ENCODE data around the gene GPC5.

GPC5 gene

GRCh38 chr13:92316030-92316429, 917.6 kb downstream of the GPC5 start:
- no peak for TF ChIP-seq CTCF (IDR thresholded peaks at IDR 0.05; ENCODE audit: low read depth, low read length)
- TF ChIP-seq EZH2phosphoT487 (IDR thresholded peaks at IDR 0.05; ENCODE audit: low read depth) = no peak
- no peak overlapping the region for H2AFZ ChIP-seq (ENCODE audit: low read depth, low read length)
- no peaks in the 10 kb centered on the region for H4K20me1 ChIP-seq (ENCODE audit: insufficient read depth, low read length)
- H3K79me2 ChIP-seq (ENCODE audit: low read length) = no peaks in the 10 kb centered on the region
- no peak overlapping the region for H3K27ac ChIP-seq (ENCODE audit: low read length)
- H3K4me1 ChIP-seq (ENCODE audit: low read length) = peaks cover 27% of the 10 kb centered on the region
- peak overlapping the region; percentile 34; the same call in 1 of the 2 replicates for H3K4me2 ChIP-seq (ENCODE audit: low read length)
- no peaks in the 10 kb centered on the region for H3K27me3 ChIP-seq (ENCODE audit: low read depth, low read length)
- peaks cover 12% of the 10 kb centered on the region; the same call in 1 of the 2 replicates for H3K9me3 ChIP-seq (ENCODE audit: insufficient read depth, low read length)
- peaks cover 7% of the 10 kb centered on the region for H3K36me3 ChIP-seq (replicated peaks; ENCODE audit: low read depth, low read length)
- H3K9ac ChIP-seq (ENCODE audit: low read length) = no peak overlapping the region
- no peak overlapping the region for H3K4me3 ChIP-seq (ENCODE audit: low read length)

- H3K4me1 ChIP-seq (ENCODE audit: low read length) = peaks cover 27% of the 10 kb centered on the region
- no peaks in the 10 kb centered on the region for H3K79me2 ChIP-seq (ENCODE audit: low read length)
- H3K4me2 ChIP-seq (ENCODE audit: low read length) = no peak overlapping the region
- H3K27me3 ChIP-seq (ENCODE audit: low read depth, low read length) = no peaks in the 10 kb centered on the region
- H3K27ac ChIP-seq (ENCODE audit: low read length) = no peak overlapping the region
- TF ChIP-seq CTCF (IDR thresholded peaks at IDR 0.05; ENCODE audit: low read depth, low read length) (no peak), EZH2phosphoT487 (IDR thresholded peaks at IDR 0.05; ENCODE audit: low read depth) (no peak)
- peaks cover 6% of the 10 kb centered on the region; the same call in 1 of the 2 replicates for H3K9me3 ChIP-seq (ENCODE audit: insufficient read depth, low read length)
- peaks cover 5% of the 10 kb centered on the region for H3K36me3 ChIP-seq (replicated peaks; ENCODE audit: low read depth, low read length)
- no peak overlapping the region for H3K9ac ChIP-seq (ENCODE audit: low read length)
- H2AFZ ChIP-seq (ENCODE audit: low read depth, low read length) = no peak overlapping the region
- H4K20me1 ChIP-seq (ENCODE audit: insufficient read depth, low read length) = no peaks in the 10 kb centered on the region
- no peak overlapping the region for H3K4me3 ChIP-seq (ENCODE audit: low read length)
Measured at GRCh38 chr13:92317066-92317465, 918.6 kb downstream of the GPC5 start.

GRCh38 chr13:92320323-92320722, 921.9 kb downstream of the GPC5 start:
- H3K27ac ChIP-seq (ENCODE audit: low read length) = no peak overlapping the region
- no peak overlapping the region for H3K4me3 ChIP-seq (ENCODE audit: low read length)
- TF ChIP-seq CTCF (IDR thresholded peaks at IDR 0.05; ENCODE audit: low read depth, low read length) (no peak), EZH2phosphoT487 (IDR thresholded peaks at IDR 0.05; ENCODE audit: low read depth) (no peak)
- no peak overlapping the region for H2AFZ ChIP-seq (ENCODE audit: low read depth, low read length)
- H3K9me3 ChIP-seq (ENCODE audit: insufficient read depth, low read length) = no peaks in the 10 kb centered on the region
- H3K4me1 ChIP-seq (ENCODE audit: low read length) = peaks cover 9% of the 10 kb centered on the region
- no peaks in the 10 kb centered on the region for H3K27me3 ChIP-seq (ENCODE audit: low read depth, low read length)
- no peak overlapping the region for H3K4me2 ChIP-seq (ENCODE audit: low read length)
- no peaks in the 10 kb centered on the region for H3K79me2 ChIP-seq (ENCODE audit: low read length)
- no peaks in the 10 kb centered on the region for H3K36me3 ChIP-seq (replicated peaks; ENCODE audit: low read depth, low read length)
- no peak overlapping the region for H3K9ac ChIP-seq (ENCODE audit: low read length)
- no peaks in the 10 kb centered on the region for H4K20me1 ChIP-seq (ENCODE audit: insufficient read depth, low read length)

- H2AFZ ChIP-seq (ENCODE audit: low read depth, low read length) = no peak overlapping the region
- H3K9me3 ChIP-seq (ENCODE audit: insufficient read depth, low read length) = no peaks in the 10 kb centered on the region
- H3K27me3 ChIP-seq (ENCODE audit: low read depth, low read length) = no peaks in the 10 kb centered on the region
- no peaks in the 10 kb centered on the region for H4K20me1 ChIP-seq (ENCODE audit: insufficient read depth, low read length)
- peaks cover under 1% of the 10 kb centered on the region; the same call in 1 of the 2 replicates for H3K4me1 ChIP-seq (ENCODE audit: low read length)
- H3K36me3 ChIP-seq (replicated peaks; ENCODE audit: low read depth, low read length) = no peaks in the 10 kb centered on the region
- no peak for TF ChIP-seq CTCF (IDR thresholded peaks at IDR 0.05; ENCODE audit: low read depth, low read length)
- no peak for TF ChIP-seq EZH2phosphoT487 (IDR thresholded peaks at IDR 0.05; ENCODE audit: low read depth)
- H3K4me3 ChIP-seq (ENCODE audit: low read length) = no peak overlapping the region
- H3K4me2 ChIP-seq (ENCODE audit: low read length) = no peak overlapping the region
- no peaks in the 10 kb centered on the region for H3K79me2 ChIP-seq (ENCODE audit: low read length)
- no peak overlapping the region for H3K9ac ChIP-seq (ENCODE audit: low read length)
- H3K27ac ChIP-seq (ENCODE audit: low read length) = no peak overlapping the region
Measured at GRCh38 chr13:92321174-92321573, 922.8 kb downstream of the GPC5 start.

All from OCI-LY3 (cell line).